Esophagus squamous epithelium (tissue), 4 donors: ENCODE results near the gene ASB18.

Source experiments
- POLR2A ChIP-seq, 4 donors: fragments of 450-650 bp; IDR thresholded peaks; one replicate each; pipeline ENCODE4 v1.6.1; 2017; ENCODE audit warnings: antibody characterized with exemption in 4 of 4, mild to moderate bottlenecking in 4 of 4, moderate library complexity in 3 of 4
- TF ChIP-seq, protein P1 (sequence below), 6 experiments: fragments of 450-650 bp in 4 of 6; fragments of 200-600 bp in 2 of 6; sonication (generic) in 2 of 6; IDR thresholded peaks; one replicate each; pipeline ENCODE4 v1.5.1; 2016 to 2019; ENCODE audit warnings: antibody characterized with exemption in 6 of 6, mild to moderate bottlenecking in 4 of 6, moderate library complexity in 4 of 6

DNA sequence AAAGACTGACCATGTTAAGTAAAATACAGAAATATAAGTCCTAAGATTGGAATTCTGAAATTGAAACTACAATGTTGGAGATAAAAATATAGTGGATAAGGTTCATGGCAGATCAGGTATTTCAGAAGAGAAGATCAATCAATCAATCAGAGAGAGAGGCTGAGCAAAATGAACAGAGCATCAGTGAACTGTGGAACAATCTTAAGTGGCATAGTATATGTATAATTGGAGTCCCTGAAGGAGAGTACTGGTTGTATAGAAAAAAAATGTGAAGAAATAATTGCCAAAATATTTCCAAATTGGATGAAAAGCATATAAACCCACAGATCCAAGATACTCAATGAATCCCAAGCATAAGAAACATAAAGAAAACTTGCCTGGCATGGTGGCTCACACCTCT lies 35.0 kb downstream of the ASB18 start:
- no peak for TF ChIP-seq POLR2A (IDR thresholded peaks at IDR 0.05)
- TF ChIP-seq, protein P1, sequence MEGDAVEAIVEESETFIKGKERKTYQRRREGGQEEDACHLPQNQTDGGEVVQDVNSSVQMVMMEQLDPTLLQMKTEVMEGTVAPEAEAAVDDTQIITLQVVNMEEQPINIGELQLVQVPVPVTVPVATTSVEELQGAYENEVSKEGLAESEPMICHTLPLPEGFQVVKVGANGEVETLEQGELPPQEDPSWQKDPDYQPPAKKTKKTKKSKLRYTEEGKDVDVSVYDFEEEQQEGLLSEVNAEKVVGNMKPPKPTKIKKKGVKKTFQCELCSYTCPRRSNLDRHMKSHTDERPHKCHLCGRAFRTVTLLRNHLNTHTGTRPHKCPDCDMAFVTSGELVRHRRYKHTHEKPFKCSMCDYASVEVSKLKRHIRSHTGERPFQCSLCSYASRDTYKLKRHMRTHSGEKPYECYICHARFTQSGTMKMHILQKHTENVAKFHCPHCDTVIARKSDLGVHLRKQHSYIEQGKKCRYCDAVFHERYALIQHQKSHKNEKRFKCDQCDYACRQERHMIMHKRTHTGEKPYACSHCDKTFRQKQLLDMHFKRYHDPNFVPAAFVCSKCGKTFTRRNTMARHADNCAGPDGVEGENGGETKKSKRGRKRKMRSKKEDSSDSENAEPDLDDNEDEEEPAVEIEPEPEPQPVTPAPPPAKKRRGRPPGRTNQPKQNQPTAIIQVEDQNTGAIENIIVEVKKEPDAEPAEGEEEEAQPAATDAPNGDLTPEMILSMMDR (IDR thresholded peaks at IDR 0.05), result no peak
